ENCODE data around the gene JAM3.
A peak's percentile ranks its signal among the peaks of the same experiment; 100 is the strongest.

JAM3 gene

DNA sequence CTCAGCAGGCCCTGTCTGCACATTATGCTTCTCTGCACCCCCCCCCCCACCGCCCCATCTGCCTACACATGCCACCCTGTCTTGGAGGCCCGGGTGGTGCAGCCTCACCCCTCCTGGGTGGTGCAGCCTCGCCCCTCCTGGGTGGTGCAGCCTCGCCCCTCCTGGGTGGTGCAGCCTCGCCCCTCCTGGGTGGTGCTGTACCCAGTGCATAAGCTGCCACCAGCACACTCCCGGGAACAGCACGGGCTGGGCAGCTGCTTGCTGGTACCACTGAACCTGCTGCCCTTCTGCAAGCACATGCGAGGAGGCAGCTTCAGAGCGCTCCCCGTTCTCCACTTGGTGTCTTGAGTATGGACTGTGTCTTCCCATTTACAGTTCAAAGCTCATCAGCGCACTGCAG is 85.6 kb downstream of the JAM3 start:
- TF ChIP-seq, protein P1, sequence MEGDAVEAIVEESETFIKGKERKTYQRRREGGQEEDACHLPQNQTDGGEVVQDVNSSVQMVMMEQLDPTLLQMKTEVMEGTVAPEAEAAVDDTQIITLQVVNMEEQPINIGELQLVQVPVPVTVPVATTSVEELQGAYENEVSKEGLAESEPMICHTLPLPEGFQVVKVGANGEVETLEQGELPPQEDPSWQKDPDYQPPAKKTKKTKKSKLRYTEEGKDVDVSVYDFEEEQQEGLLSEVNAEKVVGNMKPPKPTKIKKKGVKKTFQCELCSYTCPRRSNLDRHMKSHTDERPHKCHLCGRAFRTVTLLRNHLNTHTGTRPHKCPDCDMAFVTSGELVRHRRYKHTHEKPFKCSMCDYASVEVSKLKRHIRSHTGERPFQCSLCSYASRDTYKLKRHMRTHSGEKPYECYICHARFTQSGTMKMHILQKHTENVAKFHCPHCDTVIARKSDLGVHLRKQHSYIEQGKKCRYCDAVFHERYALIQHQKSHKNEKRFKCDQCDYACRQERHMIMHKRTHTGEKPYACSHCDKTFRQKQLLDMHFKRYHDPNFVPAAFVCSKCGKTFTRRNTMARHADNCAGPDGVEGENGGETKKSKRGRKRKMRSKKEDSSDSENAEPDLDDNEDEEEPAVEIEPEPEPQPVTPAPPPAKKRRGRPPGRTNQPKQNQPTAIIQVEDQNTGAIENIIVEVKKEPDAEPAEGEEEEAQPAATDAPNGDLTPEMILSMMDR (IDR thresholded peaks at IDR 0.05) = no peak
- Mint-ChIP-seq H3K27me3 (ENCODE audit: low read depth, poor library complexity) (no peaks in the 10 kb centered on the region), H3K27ac (no peak overlapping the region), H3K4me1 (peaks cover 4% of the 10 kb centered on the region), H3K4me3 (no peak overlapping the region), H3K36me3 (ENCODE audit: low read depth) (peaks cover 70% of the 10 kb centered on the region), H3K9me3 (no peaks in the 10 kb centered on the region)
- DNase-seq = no peak

GRCh38 chr11:134155456-134155855 is 86.6 kb downstream of the JAM3 start:
- no peak overlapping the region for H3K4me3 Mint-ChIP-seq

GRCh38 chr11:134155946-134156865 is 87.3 kb downstream of the JAM3 start:
- Mint-ChIP-seq H3K36me3 (ENCODE audit: low read depth) (peaks cover 79% of the 10 kb centered on the region), H3K4me1 (peaks cover 4% of the 10 kb centered on the region), H3K27ac (peak overlapping the region; percentile 64), H3K27me3 (ENCODE audit: low read depth, poor library complexity) (no peaks in the 10 kb centered on the region), H3K9me3 (no peaks in the 10 kb centered on the region), H3K4me3 (no peak overlapping the region)
- no peak for DNase-seq
- TF ChIP-seq, protein P1 (IDR thresholded peaks at IDR 0.05) = no peak

More at GRCh38 chr11:134155456-134155855, 86.6 kb downstream of the JAM3 start:
- TF ChIP-seq, protein P1 (IDR thresholded peaks at IDR 0.05) = no peak
- H3K36me3 Mint-ChIP-seq (ENCODE audit: low read depth) = peaks cover 79% of the 10 kb centered on the region
- H3K27ac Mint-ChIP-seq = peak overlapping the region; percentile 64
- DNase-seq = no peak
- no peaks in the 10 kb centered on the region for H3K9me3 Mint-ChIP-seq
- no peaks in the 10 kb centered on the region for H3K27me3 Mint-ChIP-seq (ENCODE audit: low read depth, poor library complexity)
- H3K4me1 Mint-ChIP-seq = peaks cover 4% of the 10 kb centered on the region

GRCh38 chr11:134157451-134157850 is 88.6 kb downstream of the JAM3 start:
- Mint-ChIP-seq H3K27me3 (ENCODE audit: low read depth, poor library complexity) (no peaks in the 10 kb centered on the region), H3K4me1 (peaks cover 4% of the 10 kb centered on the region), H3K27ac (no peak overlapping the region), H3K9me3 (peaks cover 4% of the 10 kb centered on the region), H3K4me3 (no peak overlapping the region), H3K36me3 (ENCODE audit: low read depth) (peaks cover 82% of the 10 kb centered on the region)
- no peak for DNase-seq
- TF ChIP-seq, protein P1 (IDR thresholded peaks at IDR 0.05) = no peak

GRCh38 chr11:134158023-134158422 is 89.2 kb downstream of the JAM3 start:
- Mint-ChIP-seq H3K27me3 (ENCODE audit: low read depth, poor library complexity) (no peaks in the 10 kb centered on the region), H3K27ac (no peak overlapping the region), H3K4me3 (no peak overlapping the region), H3K36me3 (ENCODE audit: low read depth) (peaks cover 88% of the 10 kb centered on the region), H3K9me3 (peaks cover 9% of the 10 kb centered on the region), H3K4me1 (peaks cover 4% of the 10 kb centered on the region)
- no peak for DNase-seq
- TF ChIP-seq, protein P1 (IDR thresholded peaks at IDR 0.05) = no peak

- Mint-ChIP-seq H3K27ac (no peak overlapping the region), H3K9me3 (peaks cover 26% of the 10 kb centered on the region), H3K36me3 (ENCODE audit: low read depth) (peaks cover 93% of the 10 kb centered on the region), H3K4me3 (no peak overlapping the region), H3K27me3 (ENCODE audit: low read depth, poor library complexity) (peaks cover 3% of the 10 kb centered on the region), H3K4me1 (no peaks in the 10 kb centered on the region)
- TF ChIP-seq, protein P1 (IDR thresholded peaks at IDR 0.05) = no peak
- DNase-seq = no peak
These were observed 90.8 kb downstream of the JAM3 start for GRCh38 chr11:134159652-134160051.

All from nephron progenitor cell (in vitro differentiated cells).